GOT3 (cell line): ENCODE results near the gene RGS17.
"Not testable (repeated sequence)": the region's sequence is repeated elsewhere in the genome, so short reads cannot be mapped to it uniquely, and the experiment has no call there.

Experiments
- DNase-seq: peaks from one replicate; lab custom pipeline; 2025; ENCODE audit warnings: mixed read lengths; lab: John Stamatoyannopoulos, UW

The RGS17 gene

GRCh38 chr6:152985300-152985699 is 145.8 kb downstream of the RGS17 start:
- DNase-seq = not testable (repeated sequence)

GRCh38 chr6:152984513-152984872 is 146.6 kb downstream of the RGS17 start:
- DNase-seq = no peak

- peak; percentile 21 for DNase-seq
Observed at GRCh38 chr6:152983637-152984512, 147.2 kb downstream of the RGS17 start.

- DNase-seq = peak; percentile 92
Observed at GRCh38 chr6:152982904-152983636, 148.0 kb downstream of the RGS17 start, which contains the start of gene FBXO5. Gene FBXO5 (minus strand): TSS chr6:152983041. CDS start chr6:152982959, 82 bp downstream.

GRCh38 chr6:152981989-152982903 is 148.8 kb downstream of the RGS17 start:
- no peak for DNase-seq

- DNase-seq = no peak
Observed at GRCh38 chr6:152981219-152981618, 149.9 kb downstream of the RGS17 start.

- DNase-seq = no peak
Observed at GRCh38 chr6:152980656-152981055, 150.4 kb downstream of the RGS17 start.

GRCh38 chr6:152979116-152979515 is 152.0 kb downstream of the RGS17 start:
- no peak for DNase-seq

- DNase-seq = no peak
Observed at GRCh38 chr6:152978058-152978457, 153.0 kb downstream of the RGS17 start.

GRCh38 chr6:152977556-152977955 is 153.5 kb downstream of the RGS17 start:
- no peak for DNase-seq

GRCh38 chr6:152976749-152977148 is 154.3 kb downstream of the RGS17 start:
- DNase-seq = no peak

GRCh38 chr6:152975204-152975915 is 155.7 kb downstream of the RGS17 start:
- no peak for DNase-seq

- DNase-seq = no peak
Observed at GRCh38 chr6:152973916-152974315, 157.2 kb downstream of the RGS17 start.

- no peak for DNase-seq
Observed at GRCh38 chr6:152969688-152970418, 161.2 kb downstream of the RGS17 start.

- DNase-seq = not testable (repeated sequence)
Observed at GRCh38 chr6:152966168-152966894, 164.8 kb downstream of the RGS17 start.

- no peak for DNase-seq
Observed at GRCh38 chr6:152959333-152959732, 171.7 kb downstream of the RGS17 start.

- DNase-seq = no peak
Observed at GRCh38 chr6:152957796-152958195, 173.3 kb downstream of the RGS17 start.
